Hepatocyte (in vitro differentiated cells): ENCODE data around the gene TMA7B. TPM values are rescaled to one million over a fixed set of nuclear protein-coding genes. Genes with fewer than 3 reads are reported as not detected.

Source experiments
- DNase-seq: peaks from one replicate; pipeline ENCODE4 v3.0.0-alpha.2; 2016; ENCODE audit warnings: low spot score
- H2AFZ ChIP-seq: fragments of 200-600 bp; sonication (generic); 2 replicates; pipeline ENCODE4 v1.6.0; 2016; ENCODE audit warnings: antibody characterized with exemption, mild to moderate bottlenecking
- H3K27ac ChIP-seq: fragments of 200-600 bp; sonication (generic); 2 replicates; pipeline ENCODE4 v1.5.1; 2016; ENCODE audit warnings: mild to moderate bottlenecking
- H3K27me3 ChIP-seq: fragments of 200-600 bp; sonication (generic); 2 replicates; pipeline ENCODE4 v1.6.1; 2016
- H3K36me3 ChIP-seq: fragments of 200-600 bp; sonication (generic); replicated peaks from 2 replicates; pipeline ENCODE4 v1.5.1; 2016; ENCODE audit warnings: low read depth; ENCODE audit not compliant: insufficient read depth
- H3K4me1 ChIP-seq: fragments of 200-600 bp; sonication (generic); 2 replicates; pipeline ENCODE4 v1.5.1; 2016; ENCODE audit warnings: mild to moderate bottlenecking, moderate library complexity; ENCODE audit not compliant: insufficient read depth
- H3K4me2 ChIP-seq: fragments of 200-600 bp; sonication (generic); 2 replicates; pipeline ENCODE4 v1.6.0; 2016
- H3K4me3 ChIP-seq: fragments of 200-600 bp; sonication (generic); 2 replicates; pipeline ENCODE4 v1.5.1; 2016; ENCODE audit warnings: mild to moderate bottlenecking
- H3K79me2 ChIP-seq: fragments of 200-600 bp; sonication (generic); 2 replicates; pipeline ENCODE4 v1.6.0; 2017; ENCODE audit warnings: mild to moderate bottlenecking
- H3K9me2 ChIP-seq: fragments of 200-600 bp; sonication (generic); replicated peaks from 2 replicates; pipeline ENCODE4 v1.6.0; 2017; ENCODE audit warnings: mild to moderate bottlenecking; ENCODE audit not compliant: insufficient read depth
- H3K9me3 ChIP-seq: fragments of 200-600 bp; sonication (generic); 2 replicates; pipeline ENCODE4 v1.5.1; 2016; ENCODE audit warnings: low read depth, mild to moderate bottlenecking
- H4K20me1 ChIP-seq: fragments of 200-600 bp; sonication (generic); 2 replicates; pipeline ENCODE4 v1.6.0; 2016; ENCODE audit warnings: mild to moderate bottlenecking; ENCODE audit not compliant: insufficient read depth, poor library complexity, severe bottlenecking
- EZH2 ChIP-seq: fragments of 200-600 bp; sonication (generic); IDR thresholded peaks from 2 replicates; pipeline ENCODE4 v1.6.1; 2016; ENCODE audit warnings: antibody characterized with exemption, mild to moderate bottlenecking, borderline replicate concordance
- EZH2phosphoT487 ChIP-seq: fragments of 200-600 bp; sonication (generic); IDR thresholded peaks from one replicate; pipeline ENCODE4 v1.6.1; 2018; ENCODE audit warnings: antibody characterized with exemption, mild to moderate bottlenecking, low read depth, moderate library complexity; ENCODE audit not compliant: unreplicated experiment, severe bottlenecking
- WGBS: methylation state at CpG from one replicate; pipeline ENCODE4 v1.1.6; 2016; ENCODE audit warnings: low lambda C conversion rate; ENCODE audit errors: missing lambda C conversion rate; 5-methylcytosine and 5-hydroxymethylcytosine counted together
- polyA plus RNA-seq: library from polyadenylated mRNA; unstranded; fragments of >200 nt; fragmentation: Nextera tagmentation; extraction: Ambion mirVana; gene quantifications from 2 replicates; pipeline ENCODE4 v1.2.1, GENCODE V29; 2016
- total RNA-seq: library from RNA; depleted of rRNA; stranded (reverse); fragments of >200 nt; gene quantifications from 2 replicates; pipeline ENCODE4 v1.2.3, GENCODE V29; 2014
- TF ChIP-seq, protein P1 (sequence below): fragments of 200-600 bp; sonication (generic); IDR thresholded peaks from 2 replicates; pipeline ENCODE4 v1.5.1; 2016; ENCODE audit warnings: antibody characterized with exemption, mild to moderate bottlenecking; ENCODE audit not compliant: poor library complexity

The TMA7B gene
- total and polyA plus RNA-seq, 2 experiments from 2014 or later: not detected

DNA sequence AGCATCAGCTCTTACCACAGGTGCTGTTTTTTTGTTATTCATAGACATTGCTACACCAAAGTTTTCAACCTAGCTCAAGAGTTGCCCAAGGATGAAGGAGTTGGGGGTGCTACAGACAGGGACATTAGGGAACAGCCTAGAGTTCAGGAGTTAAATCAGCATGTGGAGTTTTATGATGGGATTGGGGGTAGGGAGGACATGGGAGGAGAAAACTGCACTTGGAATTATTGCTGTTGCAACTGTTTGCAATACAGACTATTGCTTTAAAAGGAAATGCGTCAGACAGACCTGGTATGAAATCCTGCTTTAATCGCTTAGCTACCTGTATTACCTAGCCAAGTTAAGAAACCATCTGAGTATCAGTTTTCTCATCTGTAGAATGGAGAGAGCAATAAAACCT lies 6.3 kb downstream of the TMA7B start:
- H3K36me3 ChIP-seq: no peaks in the 10 kb centered on the region
- no peaks in the 10 kb centered on the region for H3K9me3 ChIP-seq
- H3K9me2 ChIP-seq: no peaks in the 10 kb centered on the region
- DNase-seq: no peak
- WGBS: 70% methylated on average over 2 of the region's 2 CpGs
- H3K4me1 ChIP-seq: peaks cover 26% of the 10 kb centered on the region
- no peaks in the 10 kb centered on the region for H4K20me1 ChIP-seq
- H3K27ac ChIP-seq: peak overlapping the region; percentile 88
- H3K79me2 ChIP-seq: no peaks in the 10 kb centered on the region
- no peak overlapping the region for H3K4me3 ChIP-seq
- no peak overlapping the region for H3K4me2 ChIP-seq
- no peaks in the 10 kb centered on the region for H3K27me3 ChIP-seq
- TF ChIP-seq, protein P1, sequence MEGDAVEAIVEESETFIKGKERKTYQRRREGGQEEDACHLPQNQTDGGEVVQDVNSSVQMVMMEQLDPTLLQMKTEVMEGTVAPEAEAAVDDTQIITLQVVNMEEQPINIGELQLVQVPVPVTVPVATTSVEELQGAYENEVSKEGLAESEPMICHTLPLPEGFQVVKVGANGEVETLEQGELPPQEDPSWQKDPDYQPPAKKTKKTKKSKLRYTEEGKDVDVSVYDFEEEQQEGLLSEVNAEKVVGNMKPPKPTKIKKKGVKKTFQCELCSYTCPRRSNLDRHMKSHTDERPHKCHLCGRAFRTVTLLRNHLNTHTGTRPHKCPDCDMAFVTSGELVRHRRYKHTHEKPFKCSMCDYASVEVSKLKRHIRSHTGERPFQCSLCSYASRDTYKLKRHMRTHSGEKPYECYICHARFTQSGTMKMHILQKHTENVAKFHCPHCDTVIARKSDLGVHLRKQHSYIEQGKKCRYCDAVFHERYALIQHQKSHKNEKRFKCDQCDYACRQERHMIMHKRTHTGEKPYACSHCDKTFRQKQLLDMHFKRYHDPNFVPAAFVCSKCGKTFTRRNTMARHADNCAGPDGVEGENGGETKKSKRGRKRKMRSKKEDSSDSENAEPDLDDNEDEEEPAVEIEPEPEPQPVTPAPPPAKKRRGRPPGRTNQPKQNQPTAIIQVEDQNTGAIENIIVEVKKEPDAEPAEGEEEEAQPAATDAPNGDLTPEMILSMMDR: no peak
- no peak for TF ChIP-seq EZH2phosphoT487
- no peak for TF ChIP-seq EZH2
- no peak overlapping the region for H2AFZ ChIP-seq

DNA sequence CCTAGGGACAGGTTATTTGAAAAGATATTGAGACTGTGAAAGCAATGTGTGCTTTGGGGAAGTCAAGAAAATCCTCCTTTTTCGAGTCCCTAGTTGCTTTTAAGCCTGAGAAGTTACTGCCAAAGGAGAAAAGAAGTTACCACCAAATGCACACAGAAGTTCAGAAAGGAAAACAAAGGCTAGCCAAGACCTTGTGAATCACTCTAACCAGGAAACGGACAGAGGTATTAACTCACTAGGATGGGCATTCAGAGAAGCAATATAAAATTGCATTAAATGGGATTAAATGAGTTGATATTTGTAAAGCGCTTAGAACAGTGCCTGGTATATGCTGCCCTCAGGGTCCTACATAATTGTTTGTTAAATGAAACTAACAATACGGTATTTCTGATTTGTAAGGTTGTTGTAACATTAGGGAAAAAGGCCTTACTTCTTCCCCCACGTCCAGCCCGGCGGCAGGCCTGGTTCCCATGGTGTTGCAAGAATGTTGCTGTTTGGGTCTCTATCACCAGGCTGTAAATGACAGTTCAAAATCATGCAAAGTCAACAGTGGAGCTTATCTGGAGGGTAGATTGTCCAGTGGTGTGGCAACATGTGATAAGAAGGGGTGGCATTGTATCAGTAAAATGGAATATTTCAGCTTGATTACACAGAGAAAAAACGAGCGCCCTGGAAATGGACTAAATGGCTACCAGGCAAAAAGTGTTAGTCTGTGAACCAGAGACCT lies 7.1 kb downstream of the TMA7B start:
- peak overlapping the region; percentile 88 for H3K27ac ChIP-seq
- H2AFZ ChIP-seq: no peak overlapping the region
- no peak overlapping the region for H3K4me3 ChIP-seq
- WGBS: 50% methylated on average over 9 of the region's 9 CpGs
- no peaks in the 10 kb centered on the region for H3K79me2 ChIP-seq
- TF ChIP-seq EZH2 (no peak), EZH2phosphoT487 (no peak)
- TF ChIP-seq, protein P1: no peak
- H3K4me2 ChIP-seq: peak overlapping the region; percentile 21
- H3K9me3 ChIP-seq: no peaks in the 10 kb centered on the region
- H3K9me2 ChIP-seq: no peaks in the 10 kb centered on the region
- H4K20me1 ChIP-seq: no peaks in the 10 kb centered on the region
- no peaks in the 10 kb centered on the region for H3K27me3 ChIP-seq
- peaks cover 26% of the 10 kb centered on the region for H3K4me1 ChIP-seq
- no peaks in the 10 kb centered on the region for H3K36me3 ChIP-seq
- DNase-seq: peak; percentile 43

- peaks cover 26% of the 10 kb centered on the region for H3K4me1 ChIP-seq
Observed at GRCh38 chr22:39967996-39968972, 8.1 kb downstream of the TMA7B start.

More at GRCh38 chr22:39967996-39968972, 8.1 kb downstream of the TMA7B start:
- no peak for DNase-seq
- H3K27me3 ChIP-seq: peaks cover 3% of the 10 kb centered on the region
- H3K79me2 ChIP-seq: no peaks in the 10 kb centered on the region
- TF ChIP-seq EZH2 (no peak), EZH2phosphoT487 (no peak)
- TF ChIP-seq, protein P1: no peak
- no peaks in the 10 kb centered on the region for H4K20me1 ChIP-seq
- H3K27ac ChIP-seq: peak overlapping the region; percentile 88
- H3K9me2 ChIP-seq: no peaks in the 10 kb centered on the region
- H3K4me2 ChIP-seq: no peak overlapping the region
- H3K9me3 ChIP-seq: no peaks in the 10 kb centered on the region
- H3K36me3 ChIP-seq: no peaks in the 10 kb centered on the region
- WGBS: 57% methylated on average over 20 of the region's 20 CpGs
- no peak overlapping the region for H2AFZ ChIP-seq
- no peak overlapping the region for H3K4me3 ChIP-seq
